NCI-H2107 treated with DMSO at 0.1 percent for 48 hours (cell line): ENCODE measurements around the gene MDFI.

ENCODE experiments used
- DNase-seq: peaks from one replicate; lab custom pipeline; 2025; ENCODE audit not compliant: unreplicated experiment; lab: John Stamatoyannopoulos, UW

The MDFI gene

GRCh38 chr6:41648070-41648585 lies 9.9 kb downstream of the MDFI start:
- no peak for DNase-seq

- no peak for DNase-seq
Observed at GRCh38 chr6:41648921-41649320, 10.7 kb downstream of the MDFI start.

GRCh38 chr6:41649596-41649995 lies 11.3 kb downstream of the MDFI start:
- no peak for DNase-seq

DNA sequence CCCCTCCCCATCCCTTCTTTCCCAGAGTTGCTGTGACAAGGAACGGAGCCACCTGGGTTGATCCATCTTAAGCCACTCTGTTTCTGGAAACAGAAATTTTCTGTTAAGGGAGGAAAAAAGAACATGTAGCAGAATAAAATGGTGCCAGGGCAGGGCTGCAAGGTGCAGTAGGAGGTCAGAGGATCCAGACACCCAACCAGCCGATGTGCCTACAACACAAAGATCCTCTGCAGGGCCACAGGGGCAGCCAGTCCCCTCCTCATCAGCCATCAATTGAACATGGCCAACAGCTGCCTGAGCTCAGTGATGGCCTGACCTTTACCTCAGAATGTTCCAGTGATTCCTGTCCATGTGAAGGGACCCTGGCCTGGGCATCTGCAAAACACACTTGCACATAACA lies 11.9 kb downstream of the MDFI start:
- DNase-seq, result no peak

- no peak for DNase-seq
Observed at GRCh38 chr6:41651246-41651961, 13.1 kb downstream of the MDFI start.

GRCh38 chr6:41651962-41652657 lies 13.8 kb downstream of the MDFI start:
- no peak for DNase-seq

- no peak for DNase-seq
Observed at GRCh38 chr6:41652866-41653652, 14.8 kb downstream of the MDFI start.

DNA sequence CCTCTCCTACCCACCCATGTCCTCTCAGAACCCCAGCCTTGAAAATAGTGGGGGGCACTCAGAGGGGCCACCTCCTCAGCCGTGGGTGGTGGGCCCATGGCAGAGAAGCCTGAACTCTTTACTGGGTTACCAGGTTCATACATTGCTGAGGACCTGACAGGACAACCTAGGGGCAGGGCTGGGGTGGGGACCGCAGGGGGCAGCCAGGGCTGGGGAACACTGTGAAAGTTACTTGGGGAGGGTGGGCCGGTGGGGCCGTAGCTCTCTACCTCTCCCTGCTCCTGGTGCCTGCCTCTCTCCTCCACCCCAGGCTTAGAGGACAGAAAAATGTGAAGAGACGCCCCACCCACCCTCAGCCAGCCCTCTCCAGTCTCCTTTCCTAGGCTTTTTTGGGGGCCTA lies 15.4 kb downstream of the MDFI start:
- no peak for DNase-seq

DNA sequence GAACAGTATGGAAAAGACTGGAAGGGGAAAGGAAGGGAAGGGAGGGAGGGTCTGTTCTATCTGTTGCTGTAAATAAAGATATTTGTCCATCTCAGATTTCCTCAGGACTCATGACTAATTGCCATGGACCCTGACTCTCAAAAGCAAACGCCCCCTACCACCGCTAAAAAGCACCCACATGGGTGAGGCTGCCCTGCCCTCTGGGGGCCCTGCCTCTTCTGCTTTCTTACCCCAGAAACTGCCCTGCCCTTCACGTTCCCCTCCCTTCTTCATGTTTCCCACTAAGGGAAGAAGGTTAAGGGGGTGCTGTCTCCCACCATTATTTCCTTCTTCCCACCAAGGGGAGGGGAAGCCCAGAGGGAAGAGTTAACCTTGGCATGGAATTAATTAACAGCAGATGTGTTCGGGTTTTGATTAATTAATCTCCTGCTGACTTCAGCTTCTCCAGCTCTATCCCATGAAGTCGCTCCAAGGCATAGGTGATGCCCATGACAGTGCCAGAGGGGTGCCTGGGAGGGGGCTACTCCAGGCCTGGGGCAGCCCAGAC lies 16.0 kb downstream of the MDFI start:
- DNase-seq, result no peak

DNA sequence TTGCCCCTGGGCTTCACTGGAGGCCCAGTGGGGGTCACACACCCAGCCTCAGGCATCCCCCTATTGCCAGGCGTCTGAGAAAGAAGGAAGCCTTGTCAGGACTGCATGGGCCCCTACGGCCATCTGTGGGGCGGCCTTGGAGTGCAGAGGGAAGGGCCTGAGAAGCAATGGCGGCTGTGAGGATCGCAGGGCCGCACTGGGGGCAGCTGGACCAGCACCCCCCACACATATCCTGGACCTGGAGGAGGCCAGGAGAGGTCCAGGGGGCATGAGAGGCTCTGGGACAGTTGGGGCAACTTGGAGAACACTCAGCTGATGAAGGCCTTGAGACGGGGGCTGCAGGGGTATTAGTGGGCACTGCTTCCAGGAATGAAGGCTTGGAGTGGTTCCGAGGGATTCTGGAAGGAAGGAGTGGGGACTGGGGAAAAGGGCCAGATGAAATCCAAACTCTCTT lies 16.5 kb downstream of the MDFI start:
- DNase-seq, result no peak

- no peak for DNase-seq
Observed at GRCh38 chr6:41655176-41655575, 16.9 kb downstream of the MDFI start.

DNA sequence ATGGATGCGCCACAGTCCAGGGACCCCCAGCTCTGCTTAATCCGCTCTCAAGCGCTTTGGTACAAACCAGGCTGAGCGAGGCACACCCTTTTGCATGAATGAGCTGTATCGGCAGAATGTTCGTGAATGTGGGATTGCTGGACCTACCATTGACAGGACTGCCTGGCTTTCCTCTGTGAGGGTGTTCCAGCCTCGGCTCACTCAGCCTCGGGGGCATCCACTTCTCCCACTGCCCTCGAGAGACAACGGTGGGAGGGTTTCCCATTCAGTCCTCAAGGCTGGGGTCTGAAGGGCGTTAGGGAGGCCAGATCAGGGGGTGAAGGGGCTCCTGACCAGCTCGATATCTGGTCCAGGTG lies 17.4 kb downstream of the MDFI start:
- DNase-seq, result no peak

- DNase-seq, result no peak
Observed at GRCh38 chr6:41656002-41656691, 17.9 kb downstream of the MDFI start.

DNA sequence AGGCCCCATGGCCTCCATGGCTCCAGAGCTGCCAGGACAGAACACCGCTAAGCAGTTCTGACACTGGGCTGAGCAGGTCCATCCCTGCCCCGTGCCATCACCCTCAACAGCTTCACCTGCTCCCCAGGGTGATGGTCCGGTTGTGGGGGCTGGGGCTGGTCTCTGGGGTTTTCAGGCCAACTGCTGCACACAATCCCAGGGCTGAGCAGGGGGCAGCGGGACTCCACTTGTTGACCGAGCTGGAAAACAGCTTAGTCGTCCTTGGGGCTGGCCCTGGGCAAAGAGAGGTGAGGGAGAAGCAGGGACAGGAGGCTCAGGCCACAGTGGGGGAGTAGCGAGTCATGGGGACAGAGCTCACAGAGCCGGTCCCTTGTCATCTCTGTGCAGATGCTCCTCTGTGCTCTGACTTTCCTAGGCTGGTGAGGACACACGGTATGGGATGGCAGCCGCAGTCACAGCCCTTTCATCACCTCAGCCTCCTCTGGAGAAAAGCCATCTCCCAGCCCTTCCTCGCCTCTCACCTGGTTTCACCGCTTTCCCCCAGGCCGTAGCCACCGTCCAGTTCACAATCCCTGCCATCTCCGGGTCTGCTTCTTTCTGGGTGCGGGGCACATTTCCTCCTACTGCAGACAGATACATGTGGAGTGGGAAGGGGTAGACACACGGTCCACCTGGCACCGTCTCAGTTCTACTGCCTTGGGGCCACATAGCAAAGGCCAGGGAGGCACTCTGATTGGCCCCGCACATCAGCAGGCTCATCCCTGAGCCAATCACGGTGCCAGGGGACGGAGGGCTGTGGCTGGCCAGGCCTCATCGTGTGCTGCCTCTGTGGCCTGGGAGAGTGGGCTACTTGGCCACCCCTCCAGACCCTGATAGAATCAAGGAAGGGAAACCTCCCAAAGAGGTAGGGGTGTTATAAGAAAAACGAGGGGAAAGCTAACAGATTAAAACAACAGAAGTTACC lies 19.1 kb downstream of the MDFI start:
- DNase-seq, result no peak

DNA sequence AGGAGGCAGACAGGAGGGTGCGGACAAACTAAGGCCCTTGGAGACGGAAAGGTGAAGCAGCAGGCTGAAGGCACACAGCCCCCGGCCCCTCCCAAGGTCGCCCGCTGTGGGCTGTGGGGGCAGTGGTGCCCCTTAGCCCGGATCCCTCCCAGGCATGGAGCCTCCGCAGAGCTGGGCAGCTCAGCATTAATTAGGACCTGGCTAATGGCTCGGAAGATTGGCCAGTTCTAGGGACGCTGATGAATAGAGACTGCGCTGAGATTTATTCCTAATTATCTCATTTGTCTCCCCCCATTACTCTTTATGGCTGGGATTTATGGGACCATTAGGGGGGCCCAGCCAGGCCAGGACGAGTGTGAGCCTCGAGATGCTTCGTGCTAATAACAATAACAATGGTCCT lies 20.4 kb downstream of the MDFI start:
- DNase-seq, result no peak

- DNase-seq, result no peak
Observed at GRCh38 chr6:41659935-41660334, 21.7 kb downstream of the MDFI start.

DNA sequence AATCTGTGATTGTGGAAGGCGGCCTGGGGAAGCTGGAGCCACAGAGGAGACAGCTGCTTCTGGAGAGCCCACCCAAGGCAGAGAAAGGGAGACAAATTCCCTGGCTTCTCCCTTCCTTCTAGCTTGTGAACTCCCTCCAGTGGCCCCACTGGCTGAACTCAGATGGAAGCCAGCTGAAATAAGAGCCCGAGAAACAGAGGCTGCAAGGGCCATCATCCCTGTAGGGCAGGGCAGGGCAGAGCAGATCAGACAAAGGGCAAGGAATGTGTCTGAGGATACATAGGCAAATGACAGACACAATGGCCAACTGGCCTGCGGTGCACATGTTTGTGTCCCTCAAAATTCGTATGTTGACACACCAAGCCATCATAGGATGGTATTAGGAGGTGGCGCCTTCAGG lies 25.3 kb downstream of the MDFI start:
- no peak for DNase-seq

DNA sequence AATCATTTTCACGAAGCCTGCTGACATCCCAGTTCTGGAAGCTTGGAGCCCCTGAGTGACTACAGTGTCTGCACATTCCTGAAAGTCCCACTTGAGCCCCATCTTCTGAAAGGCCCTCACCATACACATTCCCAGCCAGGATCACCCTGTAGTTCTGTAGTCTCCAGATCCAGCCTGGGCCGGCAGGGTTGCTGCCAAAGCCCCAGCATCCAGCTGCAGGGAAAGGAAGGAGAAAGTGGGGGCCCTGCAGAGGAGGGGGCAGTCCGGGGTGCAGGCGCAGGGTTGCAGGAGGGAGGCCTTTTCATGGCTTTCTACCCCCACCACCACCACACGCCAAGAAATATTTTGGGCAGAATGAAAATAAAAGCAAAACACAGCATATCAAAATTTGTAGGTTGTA lies 26.0 kb downstream of the MDFI start:
- DNase-seq, result no peak

GRCh38 chr6:41667195-41667594 lies 28.9 kb downstream of the MDFI start:
- no peak for DNase-seq

- no peak for DNase-seq
Observed at GRCh38 chr6:41668968-41669367, 30.7 kb downstream of the MDFI start.
